DMS 273 (cell line): ENCODE data around the gene FFAR1.
"Not testable (repeated sequence)": the region's sequence is repeated elsewhere in the genome, so short reads cannot be mapped to it uniquely, and the experiment has no call there.

ENCODE experiments used
- DNase-seq: peaks from one replicate; lab custom pipeline; 2025; ENCODE audit not compliant: unreplicated experiment; lab: John Stamatoyannopoulos, UW

The FFAR1 gene

GRCh38 chr19:35359395-35359794 lies 11.7 kb downstream of the FFAR1 start:
- DNase-seq, result not testable (repeated sequence)

GRCh38 chr19:35360081-35360480 lies 12.4 kb downstream of the FFAR1 start:
- not testable (repeated sequence) for DNase-seq

GRCh38 chr19:35360880-35361420 lies 13.2 kb downstream of the FFAR1 start:
- no peak for DNase-seq

- DNase-seq, result no peak
These were observed 14.7 kb downstream of the FFAR1 start for GRCh38 chr19:35362261-35363000.

GRCh38 chr19:35363001-35363590 lies 15.4 kb downstream of the FFAR1 start:
- no peak for DNase-seq

GRCh38 chr19:35363711-35364425 lies 16.2 kb downstream of the FFAR1 start:
- no peak for DNase-seq

GRCh38 chr19:35365303-35365702 lies 17.6 kb downstream of the FFAR1 start:
- DNase-seq, result no peak

- DNase-seq, result no peak
These were observed 20.7 kb downstream of the FFAR1 start for GRCh38 chr19:35368378-35368777.

- no peak for DNase-seq
These were observed 21.8 kb downstream of the FFAR1 start for GRCh38 chr19:35369522-35369921.

- DNase-seq, result no peak
These were observed 23.0 kb downstream of the FFAR1 start, which contains the start of gene GPR42 for GRCh38 chr19:35370722-35371121. Gene GPR42, plus strand, starts transcription at chr19:35371068. Its CDS starts 292 bp downstream, at chr19:35371360.

- DNase-seq, result no peak
These were observed 25.8 kb downstream of the FFAR1 start for GRCh38 chr19:35373492-35373891.

GRCh38 chr19:35374031-35374430 lies 26.3 kb downstream of the FFAR1 start:
- not testable (repeated sequence) for DNase-seq

- peak; percentile 25 for DNase-seq
These were observed 28.0 kb downstream of the FFAR1 start for GRCh38 chr19:35375505-35376307.

GRCh38 chr19:35377656-35378055 lies 30.0 kb downstream of the FFAR1 start:
- no peak for DNase-seq

- DNase-seq, result no peak
These were observed 30.7 kb downstream of the FFAR1 start for GRCh38 chr19:35378356-35378755.

GRCh38 chr19:35379545-35379944 lies 31.8 kb downstream of the FFAR1 start:
- DNase-seq, result not testable (repeated sequence)

- DNase-seq, result no peak
These were observed 32.3 kb downstream of the FFAR1 start for GRCh38 chr19:35379992-35380391.

- DNase-seq, result no peak
These were observed 32.9 kb downstream of the FFAR1 start for GRCh38 chr19:35380450-35381124.

- no peak for DNase-seq
These were observed 33.6 kb downstream of the FFAR1 start for GRCh38 chr19:35381318-35381717.

GRCh38 chr19:35381926-35382325 lies 34.2 kb downstream of the FFAR1 start:
- no peak for DNase-seq
